ENCODE measurements around the gene PTPN2. TPM values are rescaled to one million over a fixed set of nuclear protein-coding genes. Genes with fewer than 3 reads are reported as not detected.

The PTPN2 gene
- total and polyA plus RNA-seq, 2 of the 4 experiments (the other 2 are of a cell fraction): 13.2 to 30.6 TPM

DNA sequence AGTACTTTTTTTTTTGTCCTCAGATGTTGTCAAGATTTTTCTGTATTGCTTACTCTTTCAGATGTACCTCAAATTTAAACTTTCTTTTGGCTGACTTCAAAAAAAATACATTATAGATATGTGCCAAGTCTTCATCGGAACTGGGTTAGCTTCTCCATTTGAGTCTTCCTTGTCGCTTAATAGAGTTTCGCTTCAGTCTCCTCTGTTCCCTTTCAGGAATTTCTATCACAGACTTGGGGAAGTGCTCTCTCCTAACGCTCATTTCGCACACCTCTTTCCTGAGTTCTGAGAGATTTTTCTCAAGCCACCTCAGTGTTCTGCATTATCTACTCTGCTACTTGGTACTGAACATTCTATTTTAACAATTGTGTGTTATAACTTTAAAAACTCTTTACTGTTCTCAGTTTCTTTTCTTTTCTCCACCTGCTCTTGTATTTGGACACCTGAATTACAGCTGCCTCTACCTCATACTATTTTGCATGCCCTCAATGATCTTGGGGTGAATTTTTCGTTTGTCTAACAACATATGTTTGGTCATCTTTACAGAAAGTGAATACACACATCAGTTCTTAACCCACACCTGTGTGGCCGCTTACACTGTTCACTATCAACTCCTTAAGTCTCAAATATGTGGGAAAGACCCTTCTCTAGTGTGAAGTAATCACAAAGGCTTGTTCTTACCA, 16.5 kb downstream of the PTPN2 start:
- Histone ChIP-seq H3K9me3 (ENCODE audit: control insufficient read depth, insufficient read depth, low read length) (no peaks in the 10 kb centered on the region), H2AFZ (replicated peaks; ENCODE audit: low read length, poor library complexity) (no peak overlapping the region), H2AK9ac (replicated peaks; ENCODE audit: low read depth, low read length, poor library complexity) (no peak overlapping the region), H3K14ac (replicated peaks; ENCODE audit: low read depth, low read length) (no peak overlapping the region), H3K56ac (ENCODE audit: extremely low read depth, insufficient read depth, low read length) (no peak overlapping the region), H3K9me1 (ENCODE audit: insufficient read depth, low read length) (peaks cover 4% of the 10 kb centered on the region; the same call in 1 of the 2 replicates), H3K9ac (ENCODE audit: low read depth, low read length) (no peak overlapping the region), H2AK5ac (ENCODE audit: low read depth, low read length) (no peak overlapping the region), H3K27ac (ENCODE audit: insufficient read depth, low read length) (no peak overlapping the region), H3K4me2 (ENCODE audit: low read depth, low read length) (no peak overlapping the region), H3K4ac (ENCODE audit: low read depth, low read length) (no peak overlapping the region), H3K4me1 (ENCODE audit: control insufficient read depth, insufficient read depth, low read length) (peaks cover 4% of the 10 kb centered on the region), H3K27me3 (ENCODE audit: control insufficient read depth, insufficient read depth, low read length) (no peaks in the 10 kb centered on the region), H2BK20ac (ENCODE audit: low read depth, low read length) (no peak overlapping the region), H4K91ac (ENCODE audit: insufficient read depth, low read depth, low read length) (no peak overlapping the region), H4K5ac (ENCODE audit: low read depth, low read length) (no peak overlapping the region), H4K20me1 (ENCODE audit: insufficient read depth, low read length) (peaks cover 10% of the 10 kb centered on the region), H3K18ac (ENCODE audit: low read depth, low read length) (no peak overlapping the region), H2BK15ac (ENCODE audit: low read depth, low read length) (no peak overlapping the region), H3K36me3 (ENCODE audit: control insufficient read depth, insufficient read depth, low read length) (no peaks in the 10 kb centered on the region), H4K8ac (ENCODE audit: low read depth in 2 of 2, low read length in 2 of 2) (no peak overlapping the region), H2BK120ac (ENCODE audit: low read depth, low read length) (no peak overlapping the region), H3K23ac (ENCODE audit: low read depth, low read length) (no peak overlapping the region), H3K79me1 (ENCODE audit: low read depth in 1 of 2, low read length in 2 of 2) (peaks cover 25 to 29% of the 10 kb centered on the region in 2 experiments), H3K4me3 (ENCODE audit: insufficient read depth, low read depth, low read length) (no peak overlapping the region), H2BK5ac (ENCODE audit: low read depth, low read length, poor library complexity, severe bottlenecking) (no peak overlapping the region)
- intact Hi-C loops (cut with micrococcal nuclease) (no loop called here), dilution Hi-C loops (cut with HindIII; ENCODE audit: low sequenced_read_pairs, unreplicated experiment) (no loop called here), in situ Hi-C loops (cut with MboI; ENCODE audit: low sequenced_read_pairs) (no loop called here)
- TF ChIP-seq RCOR1 (IDR thresholded peaks at IDR 0.05; ENCODE audit: insufficient replicate concordance, low read length) (no peak), RFX5 (IDR thresholded peaks at IDR 0.05; ENCODE audit: low read depth, low read length) (no peak), CHD1 (IDR thresholded peaks at IDR 0.05; ENCODE audit: low read depth, low read length) (no peak), FOS (IDR thresholded peaks at IDR 0.05; ENCODE audit: low read depth, low read length) (no peak), CTCF (conservative IDR thresholded peaks at IDR 0.05; ENCODE audit: low read depth, low read length) (no peak), BHLHE40 (IDR thresholded peaks at IDR 0.05; ENCODE audit: low read depth, low read length) (no peak), SMC3 (IDR thresholded peaks at IDR 0.05; ENCODE audit: low read depth, low read length) (no peak), ELK1 (IDR thresholded peaks at IDR 0.05; ENCODE audit: borderline replicate concordance, low read depth, low read length) (no peak), MXI1 (IDR thresholded peaks at IDR 0.05; ENCODE audit: borderline replicate concordance, low read depth, low read length) (no peak), RAD21 (IDR thresholded peaks at IDR 0.05; ENCODE audit: low read length) (no peak), NFE2L2 (IDR thresholded peaks at IDR 0.05; ENCODE audit: low read depth, low read length) (no peak), POLR2A (IDR thresholded peaks at IDR 0.05; ENCODE audit: low read depth, low read length) (no peak), CEBPB (IDR thresholded peaks at IDR 0.05; ENCODE audit: low read depth, low read length) (no peak), MAZ (IDR thresholded peaks at IDR 0.05; ENCODE audit: borderline replicate concordance, low read depth, low read length) (no peak), MAFK (IDR thresholded peaks at IDR 0.05; ENCODE audit: low read depth, low read length) (no peak)
- TF ChIP-seq, protein P1, sequence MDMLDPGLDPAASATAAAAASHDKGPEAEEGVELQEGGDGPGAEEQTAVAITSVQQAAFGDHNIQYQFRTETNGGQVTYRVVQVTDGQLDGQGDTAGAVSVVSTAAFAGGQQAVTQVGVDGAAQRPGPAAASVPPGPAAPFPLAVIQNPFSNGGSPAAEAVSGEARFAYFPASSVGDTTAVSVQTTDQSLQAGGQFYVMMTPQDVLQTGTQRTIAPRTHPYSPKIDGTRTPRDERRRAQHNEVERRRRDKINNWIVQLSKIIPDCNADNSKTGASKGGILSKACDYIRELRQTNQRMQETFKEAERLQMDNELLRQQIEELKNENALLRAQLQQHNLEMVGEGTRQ (IDR thresholded peaks at IDR 0.05; ENCODE audit: low read depth, low read length): no peak
- DNase-seq (no peak), ATAC-seq (ENCODE audit: low read depth) (no peak)
- WGBS, 2 experiments (ENCODE audit: extremely low coverage in 2 of 2, insufficient read length in 1 of 2): 100% methylated on average over 3 of the region's 7 CpGs; no CpG with 5 or more reads in 1 of the 2 experiments
- BruUV-seq (replicated peaks): no TSS peak
- ChIA-PET CTCF (no interaction called here), POLR2A (ENCODE audit: unreplicated experiment) (no interaction called here)
